ENCODE measurements around the gene RPL31.

GRCh38 chr2:100984892-100985307 is 17.2 kb upstream of the RPL31 start:
- TF ChIP-seq, protein P1, sequence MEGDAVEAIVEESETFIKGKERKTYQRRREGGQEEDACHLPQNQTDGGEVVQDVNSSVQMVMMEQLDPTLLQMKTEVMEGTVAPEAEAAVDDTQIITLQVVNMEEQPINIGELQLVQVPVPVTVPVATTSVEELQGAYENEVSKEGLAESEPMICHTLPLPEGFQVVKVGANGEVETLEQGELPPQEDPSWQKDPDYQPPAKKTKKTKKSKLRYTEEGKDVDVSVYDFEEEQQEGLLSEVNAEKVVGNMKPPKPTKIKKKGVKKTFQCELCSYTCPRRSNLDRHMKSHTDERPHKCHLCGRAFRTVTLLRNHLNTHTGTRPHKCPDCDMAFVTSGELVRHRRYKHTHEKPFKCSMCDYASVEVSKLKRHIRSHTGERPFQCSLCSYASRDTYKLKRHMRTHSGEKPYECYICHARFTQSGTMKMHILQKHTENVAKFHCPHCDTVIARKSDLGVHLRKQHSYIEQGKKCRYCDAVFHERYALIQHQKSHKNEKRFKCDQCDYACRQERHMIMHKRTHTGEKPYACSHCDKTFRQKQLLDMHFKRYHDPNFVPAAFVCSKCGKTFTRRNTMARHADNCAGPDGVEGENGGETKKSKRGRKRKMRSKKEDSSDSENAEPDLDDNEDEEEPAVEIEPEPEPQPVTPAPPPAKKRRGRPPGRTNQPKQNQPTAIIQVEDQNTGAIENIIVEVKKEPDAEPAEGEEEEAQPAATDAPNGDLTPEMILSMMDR (IDR thresholded peaks at IDR 0.05): peak; percentile 66 to 96 (median 86)
- TF ChIP-seq POLR2A (IDR thresholded peaks at IDR 0.05): no peak
